Stimulated activated CD8-positive, alpha-beta memory T cell treated with anti-CD3 and anti-CD28 coated beads, Interleukin-12 subunit alpha, Interleukin-12 subunit beta, amount 100 ng/mL, for 24 hours (primary cell): ENCODE results near the gene B3GNT4.
"Not testable (repeated sequence)": the region's sequence is repeated elsewhere in the genome, so short reads cannot be mapped to it uniquely, and the experiment has no call there.

Experiments
- DNase-seq: peaks from one replicate; pipeline ENCODE4 v3.0.0-alpha.2; 2020; ENCODE audit errors: extremely low read depth

B3GNT4 gene

DNA sequence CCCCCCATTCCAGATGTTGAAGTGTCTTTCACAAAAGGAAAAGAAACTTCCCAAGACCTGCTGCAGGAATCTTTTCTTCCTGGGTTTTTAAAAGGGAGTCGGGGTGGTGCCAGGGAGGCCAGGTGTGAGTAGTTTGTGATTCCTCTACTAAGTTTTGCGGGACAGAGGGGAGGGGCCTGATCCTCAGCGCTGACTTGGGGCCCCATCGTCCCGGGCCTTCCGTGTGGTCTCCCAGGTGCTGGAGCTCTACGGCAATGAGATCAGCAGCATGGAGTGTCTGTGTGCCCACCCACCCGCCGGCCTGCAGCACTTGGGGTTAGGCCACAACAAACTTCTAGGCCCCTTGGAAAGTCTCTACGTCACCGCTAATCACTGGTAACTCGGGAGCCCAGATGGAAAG lies 16.0 kb upstream of the B3GNT4 start:
- no peak for DNase-seq

DNA sequence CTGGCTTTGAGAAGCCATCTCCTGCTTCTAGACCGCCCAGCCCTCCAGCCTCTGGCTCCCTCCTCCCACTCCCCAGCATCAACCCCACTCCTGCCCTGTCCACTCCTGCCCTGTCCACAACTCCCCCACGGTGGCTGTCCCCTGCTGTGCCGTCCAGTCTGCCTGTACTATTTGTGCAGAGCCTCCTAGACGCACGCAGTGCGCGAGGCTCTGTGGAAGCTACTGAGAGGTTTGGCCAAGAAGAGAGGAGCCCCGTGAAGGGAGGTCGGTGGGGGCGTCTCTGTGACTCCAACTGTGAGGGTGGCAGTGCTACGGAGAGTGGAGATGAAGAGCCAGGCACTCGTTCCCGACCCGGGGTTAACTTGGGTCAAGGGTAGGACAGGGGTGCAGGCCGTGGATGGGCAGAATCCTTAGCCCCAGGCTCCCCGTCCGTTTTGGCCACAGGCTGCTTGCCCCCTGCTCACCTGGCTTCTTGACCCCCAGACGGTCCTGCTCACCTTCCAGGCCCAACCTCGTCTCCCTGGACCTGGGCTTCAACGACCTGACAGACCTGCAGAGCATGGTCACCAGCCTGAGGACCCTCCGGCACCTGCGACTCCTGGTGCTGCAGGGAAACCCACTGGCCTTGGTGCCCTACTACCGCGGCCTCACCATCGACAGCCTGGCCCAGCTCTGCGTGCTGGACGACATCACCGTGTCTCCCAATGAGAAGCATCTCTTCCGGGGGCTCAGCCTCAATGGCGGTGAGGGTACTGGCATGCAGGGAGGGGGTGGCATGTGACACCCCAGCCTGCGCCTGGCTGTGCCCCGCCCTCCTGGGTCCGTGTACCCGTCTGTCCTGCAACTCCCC lies 13.7 kb upstream of the B3GNT4 start:
- no peak for DNase-seq

DNA sequence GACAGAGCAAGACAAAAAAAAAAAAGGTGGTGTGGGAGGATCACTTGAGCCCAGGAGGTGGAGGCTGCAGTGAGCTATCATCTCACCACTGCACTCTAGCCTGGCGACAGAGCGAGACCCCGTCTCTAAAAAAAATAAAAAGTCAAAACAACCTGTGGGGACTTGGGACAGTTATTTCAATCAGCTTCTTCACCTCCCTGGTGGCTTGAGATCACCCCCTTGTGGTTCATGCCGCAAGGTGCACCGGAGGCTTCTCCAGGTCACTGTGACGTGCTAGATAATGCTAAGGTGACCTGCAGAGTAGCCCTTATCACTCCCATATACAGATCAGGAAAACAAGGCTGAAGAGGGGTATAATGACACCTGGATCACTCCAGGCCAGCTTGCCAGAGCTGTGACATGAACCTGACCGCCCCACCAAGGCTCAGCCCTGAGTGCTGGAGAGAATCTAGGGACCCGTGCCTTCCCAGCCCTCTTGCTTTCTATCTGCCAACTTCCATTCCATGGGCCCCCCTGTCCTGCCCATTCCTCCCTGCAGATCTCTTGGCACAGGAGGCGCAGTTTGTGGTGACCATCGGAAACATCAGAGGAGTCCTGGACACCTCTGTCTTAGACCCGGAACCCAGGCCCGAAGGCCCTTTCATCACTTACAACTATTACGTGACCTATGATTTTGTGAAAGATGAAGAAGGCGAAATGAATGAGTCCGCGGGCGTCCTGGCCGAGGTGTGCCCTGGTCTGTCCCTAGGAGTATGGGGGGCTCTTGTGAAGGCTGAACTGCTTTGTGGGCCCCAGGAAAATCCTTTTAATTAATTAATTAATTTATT lies 12.5 kb upstream of the B3GNT4 start:
- DNase-seq, result no peak

DNA sequence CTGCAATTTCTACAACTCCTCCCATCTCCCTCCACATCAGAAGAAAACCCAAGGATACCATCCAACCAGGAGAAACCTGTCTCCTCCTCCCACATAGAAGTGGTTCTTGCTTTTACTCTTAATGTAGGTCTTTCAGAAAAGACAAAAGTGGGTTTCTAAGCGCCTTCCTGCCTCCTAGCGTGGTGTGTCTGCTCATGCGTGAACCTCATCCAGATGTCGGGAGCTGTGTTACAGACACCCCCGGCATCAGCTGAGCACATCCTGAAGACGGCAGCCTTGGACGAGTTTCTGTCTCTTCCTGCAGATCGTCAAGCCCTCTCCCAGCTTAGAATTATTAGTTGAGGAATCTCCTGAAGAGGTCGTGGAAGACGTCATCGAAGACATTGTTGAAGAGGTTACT lies 11.1 kb upstream of the B3GNT4 start:
- DNase-seq, result no peak

DNA sequence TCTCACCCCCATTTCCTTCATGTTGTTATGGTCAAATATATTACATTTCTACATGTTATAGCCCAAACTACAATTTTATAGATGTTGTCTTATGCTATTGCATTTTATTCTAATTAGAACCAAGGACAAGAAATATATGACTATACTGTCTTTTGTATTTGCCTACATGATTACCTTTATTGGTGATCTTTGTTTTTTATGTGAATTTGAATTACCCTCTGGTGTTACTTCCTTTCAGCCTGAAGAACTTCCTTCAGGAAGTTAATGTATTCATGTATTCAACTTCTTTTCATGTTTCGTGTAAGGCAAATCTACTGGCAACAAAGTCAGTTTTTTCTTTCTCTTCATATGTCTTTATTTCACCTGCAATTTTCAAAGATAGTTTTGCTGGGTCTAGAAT lies 8.7 kb upstream of the B3GNT4 start:
- DNase-seq, result no peak

DNA sequence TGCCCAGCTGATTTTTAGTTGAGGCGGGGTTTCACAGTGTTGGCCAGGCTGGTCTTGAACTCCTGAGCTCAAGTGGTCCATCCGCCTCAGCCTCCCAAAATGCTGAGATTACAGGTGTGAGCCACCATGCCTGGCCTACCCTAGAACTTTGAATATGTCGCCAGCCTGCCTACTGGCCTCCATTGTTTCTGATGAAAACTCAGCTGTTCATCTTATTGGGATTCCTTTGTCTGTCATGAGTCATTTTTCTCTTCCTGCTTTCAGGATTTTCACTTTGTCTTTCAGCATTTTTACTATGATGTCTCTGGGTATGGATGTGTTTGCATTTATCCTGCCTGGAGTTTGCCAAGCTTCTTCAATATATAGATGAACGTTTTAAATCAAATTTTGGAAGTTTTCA lies 8.1 kb upstream of the B3GNT4 start:
- DNase-seq, result no peak

DNA sequence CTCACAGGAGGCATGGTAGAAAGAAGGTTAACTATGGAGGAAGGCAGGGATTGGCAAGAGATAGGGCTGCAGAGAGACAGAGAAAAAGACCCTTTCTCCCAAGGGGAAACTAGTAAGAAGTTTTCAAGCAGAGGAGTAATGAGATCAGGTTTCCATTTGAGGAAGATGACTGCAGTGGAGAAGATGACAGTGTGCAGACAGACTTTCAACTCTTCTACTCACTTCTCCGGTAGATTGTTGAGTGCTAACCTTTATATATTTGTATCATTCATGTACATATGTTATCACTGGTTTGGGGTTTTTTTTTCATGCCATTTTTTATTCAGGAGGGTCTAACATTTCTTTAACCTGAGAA lies 5.9 kb upstream of the B3GNT4 start:
- no peak for DNase-seq

DNA sequence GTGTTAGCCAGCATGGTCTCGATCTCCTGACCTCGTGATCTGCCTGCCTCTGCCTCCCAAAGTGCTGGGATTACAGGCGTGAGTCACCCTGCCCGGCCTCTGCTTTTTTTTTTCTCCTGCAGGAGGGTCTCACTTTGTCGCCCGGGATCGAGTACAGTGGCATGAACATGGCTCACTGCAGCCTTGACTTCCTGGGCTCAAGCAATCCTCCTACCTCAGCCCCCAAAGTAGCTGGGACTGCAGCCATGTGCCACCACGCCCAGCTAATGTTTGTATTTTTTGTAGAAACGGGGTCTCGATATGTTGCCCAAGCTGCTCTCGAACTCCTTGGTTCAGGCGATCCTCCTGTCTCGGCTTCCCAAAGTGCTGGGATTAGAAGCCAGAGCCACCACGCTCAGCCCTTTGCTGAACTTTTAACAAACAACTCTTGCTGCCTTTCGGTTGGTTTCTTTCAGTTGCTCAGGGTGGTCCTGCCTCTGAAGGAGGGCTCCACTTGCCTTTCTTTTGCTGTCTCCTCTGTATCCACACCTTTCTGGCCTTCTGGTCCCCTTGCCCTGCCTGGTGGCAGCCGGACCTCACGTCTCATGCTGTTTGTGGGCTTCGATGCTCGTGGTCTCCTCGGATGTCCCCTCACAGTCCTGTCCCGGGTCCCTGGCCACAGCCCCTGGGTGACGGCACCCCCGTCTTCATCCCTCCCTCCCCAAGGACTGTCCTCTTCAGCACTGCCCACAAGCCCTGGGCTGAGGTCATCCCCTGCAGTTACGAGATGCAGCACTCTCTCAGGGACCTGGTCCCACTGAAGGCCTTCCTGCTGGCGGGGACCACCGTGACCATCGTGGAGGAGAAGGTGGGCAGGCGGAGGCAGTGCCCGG lies 3.8 kb upstream of the B3GNT4 start:
- no peak for DNase-seq

DNA sequence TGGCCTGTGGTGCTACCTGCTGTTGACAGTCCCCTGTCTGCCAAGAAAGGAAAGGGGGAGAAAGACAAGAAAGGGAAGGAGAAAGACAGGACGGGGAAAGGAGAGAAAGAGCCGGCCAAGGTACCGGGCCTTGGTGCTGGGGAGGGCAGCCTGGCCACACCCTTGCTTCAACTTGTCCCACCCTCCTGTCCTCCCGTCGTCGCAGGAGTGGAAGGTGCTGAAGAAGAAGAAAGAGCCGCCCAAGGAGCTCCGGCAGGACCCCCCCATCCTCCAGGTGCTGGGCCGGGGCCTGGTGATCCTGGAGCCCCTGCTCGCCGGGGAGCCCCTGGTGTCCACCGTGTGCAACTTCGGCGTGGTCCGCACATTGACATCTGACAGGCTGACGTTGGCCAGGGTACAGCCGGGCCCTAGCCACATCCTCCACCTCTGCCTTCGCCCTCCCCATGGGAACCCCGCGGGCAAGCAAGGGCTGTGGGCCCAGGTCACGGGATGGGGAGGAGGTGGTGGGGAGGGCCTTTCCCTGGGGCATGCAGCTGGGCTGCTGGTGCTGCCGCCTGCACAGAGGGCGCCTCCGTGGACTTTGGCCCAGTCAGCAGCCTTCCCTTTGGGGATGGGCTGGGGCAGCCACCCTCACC lies 2.9 kb upstream of the B3GNT4 start:
- DNase-seq, result no peak

DNA sequence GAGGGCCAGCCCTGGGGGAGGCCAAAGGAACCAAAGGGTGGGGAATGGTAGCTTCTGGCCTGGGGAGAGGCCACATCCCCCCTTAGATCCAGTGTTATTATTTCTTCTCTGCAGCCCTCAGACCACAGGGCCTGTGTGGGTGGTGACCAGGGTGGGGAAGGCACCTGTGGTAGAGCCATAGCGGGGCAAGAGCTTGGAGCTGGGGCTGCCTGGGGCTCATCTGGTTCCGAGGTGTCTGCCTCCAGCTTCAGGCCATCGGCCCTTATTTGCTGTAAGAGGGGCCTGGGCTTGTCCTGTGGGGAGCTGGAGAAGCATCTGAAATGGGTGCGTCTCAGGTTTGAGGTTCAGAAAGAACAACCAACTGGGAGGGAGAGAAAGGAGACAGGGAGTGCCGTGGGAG lies 2.1 kb upstream of the B3GNT4 start:
- DNase-seq, result no peak

DNA sequence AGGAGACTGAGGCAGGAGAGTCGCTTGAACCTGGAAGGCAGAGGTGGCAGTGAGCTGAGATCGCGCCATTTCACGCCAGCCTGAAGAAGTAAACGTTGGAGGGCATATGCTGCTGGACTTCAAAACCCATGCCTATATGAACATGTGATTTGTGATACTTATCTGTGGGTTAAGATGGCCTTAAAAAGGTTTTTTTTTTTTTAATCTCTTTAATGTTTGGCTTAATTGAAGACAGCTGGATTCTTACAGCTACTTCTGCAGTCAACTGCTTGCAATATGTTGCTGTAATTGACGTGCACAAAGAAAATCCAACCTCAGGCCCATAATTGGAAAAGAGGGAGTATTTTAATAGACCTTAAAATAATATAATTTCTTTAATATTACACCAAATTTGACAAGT lies 1.5 kb upstream of the B3GNT4 start:
- no peak for DNase-seq

DNA sequence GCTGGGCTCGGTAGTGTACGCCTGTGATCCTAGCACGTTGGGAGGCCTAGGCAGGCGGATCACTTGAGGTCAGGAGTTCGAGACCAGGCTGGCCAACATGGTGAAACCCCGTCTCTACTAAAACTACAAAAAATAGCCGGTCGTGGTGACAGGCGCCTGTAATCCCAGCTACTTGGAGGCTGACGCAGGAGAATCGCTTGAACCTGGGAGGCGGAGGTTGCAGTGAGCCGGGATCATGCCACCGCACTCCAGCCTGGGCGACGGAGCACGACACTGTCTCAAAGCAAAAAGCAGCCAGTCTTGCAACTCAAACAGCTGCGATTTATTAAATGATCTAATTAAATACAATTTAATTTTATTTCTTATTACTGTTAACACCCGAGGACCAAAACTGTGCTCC lies 698 bp upstream of the B3GNT4 start:
- not testable (repeated sequence) for DNase-seq

DNA sequence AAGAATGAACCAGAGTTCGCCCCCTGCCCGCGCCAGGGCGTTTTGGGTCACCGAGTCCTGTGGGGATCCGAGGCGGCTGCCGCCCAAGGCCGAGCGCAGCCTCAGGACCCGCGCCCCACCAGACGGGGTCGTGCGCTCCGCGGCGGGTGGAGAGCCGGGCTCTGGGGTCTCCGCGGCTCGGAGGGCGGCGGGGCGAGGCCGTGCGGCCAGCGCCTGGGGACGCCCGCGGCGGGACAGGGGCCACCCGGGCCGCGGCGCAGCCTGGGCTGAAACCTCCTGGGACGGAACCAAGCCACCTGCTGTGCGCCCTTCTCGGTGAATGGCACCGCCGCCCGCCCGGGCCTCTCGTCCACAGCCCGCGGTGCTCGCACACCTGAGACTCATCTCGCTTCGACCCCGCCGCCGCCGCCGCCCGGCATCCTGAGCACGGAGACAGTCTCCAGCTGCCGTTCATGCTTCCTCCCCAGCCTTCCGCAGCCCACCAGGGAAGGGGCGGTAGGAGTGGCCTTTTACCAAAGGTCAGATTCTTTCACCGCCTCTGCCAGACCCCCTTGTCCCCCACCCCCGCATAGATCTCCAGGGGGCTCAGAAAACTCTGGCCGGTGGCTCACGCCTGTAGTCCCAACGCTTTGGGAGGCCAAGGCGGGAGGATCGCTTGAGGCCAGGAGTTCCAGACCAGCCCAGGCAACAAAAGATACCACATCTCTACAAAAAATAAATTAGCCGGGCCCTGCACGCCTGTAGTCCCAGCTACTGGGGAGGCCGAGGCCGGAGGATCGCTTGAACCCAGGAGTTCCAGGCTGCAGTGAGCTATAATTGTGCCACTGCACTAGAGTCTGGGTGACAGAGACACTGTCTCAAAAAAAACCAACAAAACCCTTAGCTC lies 901 bp downstream of the B3GNT4 start:
- DNase-seq, result no peak

DNA sequence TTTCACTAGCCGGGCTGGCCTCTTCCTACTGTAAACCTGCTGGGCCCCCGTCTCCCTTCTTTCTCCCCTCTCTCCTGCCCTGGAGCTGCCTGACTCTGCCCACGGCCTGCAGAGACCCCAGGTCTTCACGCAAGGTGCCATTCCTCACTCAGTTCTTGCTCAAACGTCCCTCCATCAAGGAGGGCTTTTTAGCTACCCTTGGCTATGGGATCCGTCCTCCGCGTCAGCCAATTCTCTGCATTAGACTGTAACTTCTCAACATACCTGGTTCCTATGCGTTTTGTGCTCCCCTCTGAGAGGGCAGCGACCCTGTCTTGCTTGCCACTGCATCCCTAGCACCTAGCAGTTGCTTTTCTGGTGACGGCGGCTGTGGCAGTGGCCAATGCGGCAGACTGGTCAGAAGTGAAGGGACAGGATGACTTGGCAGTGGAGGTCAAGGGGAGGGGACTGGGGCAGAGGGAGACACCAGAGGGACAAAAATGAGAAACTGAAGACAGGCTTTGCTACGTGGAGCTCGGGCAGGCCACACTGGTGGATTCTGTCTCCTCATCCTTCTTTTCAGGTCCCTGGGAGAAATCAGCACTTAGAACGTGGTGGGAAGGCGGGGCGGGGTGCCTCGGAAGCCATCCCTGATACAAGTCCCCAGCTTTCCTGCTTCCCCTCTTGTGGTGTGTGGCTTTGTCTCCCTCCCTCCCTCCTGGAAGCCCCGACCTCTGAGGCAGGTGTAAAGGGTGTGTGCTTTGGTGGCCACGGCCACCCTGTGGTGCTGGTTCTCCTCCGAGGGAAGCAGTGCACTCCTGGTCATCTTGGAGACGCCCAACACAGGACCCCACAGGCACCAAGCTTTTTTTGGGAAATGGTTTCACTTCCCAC lies 1.8 kb downstream of the B3GNT4 start:
- DNase-seq, result no peak

DNA sequence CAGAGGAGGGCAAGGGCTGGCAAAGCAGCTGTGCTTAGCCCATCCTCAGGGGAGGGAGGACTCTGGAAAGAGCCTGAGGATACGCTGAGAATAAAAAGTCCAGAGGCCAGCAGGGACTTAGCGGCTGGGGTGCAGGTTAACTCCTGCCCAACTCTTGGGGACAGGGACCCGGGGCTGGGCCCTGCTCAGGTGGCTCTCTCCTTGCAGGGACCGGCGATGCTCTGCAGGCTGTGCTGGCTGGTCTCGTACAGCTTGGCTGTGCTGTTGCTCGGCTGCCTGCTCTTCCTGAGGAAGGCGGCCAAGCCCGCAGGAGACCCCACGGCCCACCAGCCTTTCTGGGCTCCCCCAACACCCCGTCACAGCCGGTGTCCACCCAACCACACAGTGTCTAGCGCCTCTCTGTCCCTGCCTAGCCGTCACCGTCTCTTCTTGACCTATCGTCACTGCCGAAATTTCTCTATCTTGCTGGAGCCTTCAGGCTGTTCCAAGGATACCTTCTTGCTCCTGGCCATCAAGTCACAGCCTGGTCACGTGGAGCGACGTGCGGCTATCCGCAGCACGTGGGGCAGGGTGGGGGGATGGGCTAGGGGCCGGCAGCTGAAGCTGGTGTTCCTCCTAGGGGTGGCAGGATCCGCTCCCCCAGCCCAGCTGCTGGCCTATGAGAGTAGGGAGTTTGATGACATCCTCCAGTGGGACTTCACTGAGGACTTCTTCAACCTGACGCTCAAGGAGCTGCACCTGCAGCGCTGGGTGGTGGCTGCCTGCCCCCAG lies 2.8 kb downstream of the B3GNT4 start:
- no peak for DNase-seq

DNA sequence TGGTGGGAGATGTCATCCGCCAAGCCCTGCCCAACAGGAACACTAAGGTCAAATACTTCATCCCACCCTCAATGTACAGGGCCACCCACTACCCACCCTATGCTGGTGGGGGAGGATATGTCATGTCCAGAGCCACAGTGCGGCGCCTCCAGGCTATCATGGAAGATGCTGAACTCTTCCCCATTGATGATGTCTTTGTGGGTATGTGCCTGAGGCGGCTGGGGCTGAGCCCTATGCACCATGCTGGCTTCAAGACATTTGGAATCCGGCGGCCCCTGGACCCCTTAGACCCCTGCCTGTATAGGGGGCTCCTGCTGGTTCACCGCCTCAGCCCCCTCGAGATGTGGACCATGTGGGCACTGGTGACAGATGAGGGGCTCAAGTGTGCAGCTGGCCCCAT lies 3.5 kb downstream of the B3GNT4 start:
- DNase-seq, result no peak

DNA sequence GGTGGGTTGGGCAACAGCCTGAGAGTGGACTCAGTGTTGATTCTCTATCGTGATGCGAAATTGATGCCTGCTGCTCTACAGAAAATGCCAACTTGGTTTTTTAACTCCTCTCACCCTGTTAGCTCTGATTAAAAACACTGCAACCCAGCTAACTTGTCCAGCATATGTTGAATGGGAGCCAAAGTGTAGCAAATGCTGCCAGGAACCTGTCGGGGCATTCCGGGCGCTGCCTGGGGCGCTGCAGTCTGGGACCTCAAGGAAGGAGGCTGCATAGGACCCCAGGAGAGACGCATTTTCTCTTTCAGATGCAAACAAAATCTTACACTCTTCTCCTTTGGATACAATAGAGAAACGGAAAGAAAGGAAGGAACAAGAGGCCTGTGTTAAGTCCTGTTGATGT lies 3.9 kb downstream of the B3GNT4 start:
- no peak for DNase-seq

DNA sequence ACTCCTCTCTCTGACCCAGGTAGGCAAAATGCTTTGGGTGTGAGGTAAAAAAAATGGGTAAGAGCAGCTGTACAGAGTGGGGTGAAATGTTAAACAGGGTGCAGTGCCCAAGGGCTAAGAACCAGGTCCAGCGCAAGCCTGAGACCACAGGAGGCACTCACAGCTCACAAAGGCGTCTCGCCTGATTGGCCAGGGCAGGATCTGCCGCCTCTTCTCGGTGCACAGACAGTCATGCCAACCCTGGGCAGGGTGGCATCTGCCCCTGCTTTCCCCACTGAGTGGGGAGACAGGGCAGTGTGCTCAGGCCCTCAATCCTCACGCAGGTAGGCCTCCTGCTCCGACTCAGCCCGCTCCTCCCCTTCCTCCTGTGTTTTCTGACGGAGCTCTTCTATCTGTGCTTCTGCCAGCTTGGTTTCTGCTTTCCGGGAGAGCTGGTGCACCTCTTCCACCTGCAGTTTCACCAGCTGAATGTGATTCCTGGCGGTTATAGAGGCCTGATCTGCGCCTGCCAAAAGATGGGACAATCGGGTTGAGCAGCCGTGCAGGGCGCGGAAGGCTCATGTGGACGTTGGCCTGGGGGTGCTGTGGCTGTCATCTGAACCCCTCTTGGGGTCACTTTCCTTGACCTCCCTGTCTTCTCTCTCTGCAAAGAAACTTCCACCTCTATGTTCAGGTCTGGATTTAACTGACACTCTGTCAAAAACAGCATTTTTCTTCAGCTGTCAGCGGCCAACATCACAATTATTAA lies 4.7 kb downstream of the B3GNT4 start:
- no peak for DNase-seq
